NCI-H69 (cell line): ENCODE measurements around the gene LHFPL2.

Experiments
- DNase-seq: peaks from one replicate; lab custom pipeline; 2025; lab: John Stamatoyannopoulos, UW

LHFPL2 gene

GRCh38 chr5:78568212-78568611, 80.4 kb downstream of the LHFPL2 start:
- DNase-seq, result peak; percentile 52

- no peak for DNase-seq
Measured at GRCh38 chr5:78567617-78568016, 81.0 kb downstream of the LHFPL2 start.

- no peak for DNase-seq
Measured at GRCh38 chr5:78566747-78567425, 81.7 kb downstream of the LHFPL2 start.

- no peak for DNase-seq
Measured at GRCh38 chr5:78565395-78565794, 83.2 kb downstream of the LHFPL2 start.

GRCh38 chr5:78563621-78564020, 85.0 kb downstream of the LHFPL2 start:
- DNase-seq, result no peak

- DNase-seq, result no peak
Measured at GRCh38 chr5:78562714-78563330, 85.8 kb downstream of the LHFPL2 start.

- no peak for DNase-seq
Measured at GRCh38 chr5:78562001-78562400, 86.6 kb downstream of the LHFPL2 start.

GRCh38 chr5:78561261-78561660, 87.3 kb downstream of the LHFPL2 start:
- DNase-seq, result no peak

- DNase-seq, result no peak
Measured at GRCh38 chr5:78560000-78560855, 88.3 kb downstream of the LHFPL2 start.

- DNase-seq, result no peak
Measured at GRCh38 chr5:78557601-78558000, 91.0 kb downstream of the LHFPL2 start.

GRCh38 chr5:78555870-78556269, 92.7 kb downstream of the LHFPL2 start:
- DNase-seq, result no peak

GRCh38 chr5:78554670-78555069, 93.9 kb downstream of the LHFPL2 start:
- DNase-seq, result no peak

- no peak for DNase-seq
Measured at GRCh38 chr5:78553580-78554353, 94.8 kb downstream of the LHFPL2 start.

GRCh38 chr5:78552729-78553342, 95.7 kb downstream of the LHFPL2 start:
- DNase-seq, result peak; percentile 59

- DNase-seq, result no peak
Measured at GRCh38 chr5:78550891-78551290, 97.7 kb downstream of the LHFPL2 start.

GRCh38 chr5:78549043-78549442, 99.5 kb downstream of the LHFPL2 start:
- DNase-seq, result no peak

- DNase-seq, result peak; percentile 17
Measured at GRCh38 chr5:78547731-78548615, 100.6 kb downstream of the LHFPL2 start.

- DNase-seq, result no peak
Measured at GRCh38 chr5:78547183-78547582, 101.4 kb downstream of the LHFPL2 start.

GRCh38 chr5:78546276-78546996, 102.1 kb downstream of the LHFPL2 start:
- no peak for DNase-seq

- DNase-seq, result no peak
Measured at GRCh38 chr5:78545406-78545805, 103.2 kb downstream of the LHFPL2 start.
